Anterior cingulate cortex (tissue), 58 donors: Measurements from ENCODE around the gene SLC22A14.

Source experiments
- DNase-seq, 58 donors: peaks; one replicate each; lab custom pipeline; 2025; lab: John Stamatoyannopoulos, UW

Gene SLC22A14

DNA sequence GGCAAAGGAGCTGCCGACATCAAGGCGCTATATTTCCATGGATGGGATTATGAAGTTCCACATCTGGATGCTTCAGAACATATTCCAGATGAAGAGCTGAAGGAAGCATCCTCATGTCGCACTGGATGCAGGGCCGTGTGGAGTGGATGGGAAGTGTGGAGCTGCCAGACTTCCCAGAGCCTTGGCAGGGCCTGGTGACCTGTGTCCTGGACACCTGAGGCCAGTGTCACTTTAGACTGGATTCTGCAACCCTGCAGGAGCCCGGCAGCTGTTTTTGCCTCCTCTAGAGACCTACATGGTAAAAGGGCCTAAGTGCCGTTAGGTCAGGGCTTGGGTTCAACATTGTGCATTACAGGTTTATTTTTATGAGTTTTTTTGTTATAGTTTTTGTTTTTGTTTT lies 53.2 kb downstream of the SLC22A14 start:
- no peak for DNase-seq

DNA sequence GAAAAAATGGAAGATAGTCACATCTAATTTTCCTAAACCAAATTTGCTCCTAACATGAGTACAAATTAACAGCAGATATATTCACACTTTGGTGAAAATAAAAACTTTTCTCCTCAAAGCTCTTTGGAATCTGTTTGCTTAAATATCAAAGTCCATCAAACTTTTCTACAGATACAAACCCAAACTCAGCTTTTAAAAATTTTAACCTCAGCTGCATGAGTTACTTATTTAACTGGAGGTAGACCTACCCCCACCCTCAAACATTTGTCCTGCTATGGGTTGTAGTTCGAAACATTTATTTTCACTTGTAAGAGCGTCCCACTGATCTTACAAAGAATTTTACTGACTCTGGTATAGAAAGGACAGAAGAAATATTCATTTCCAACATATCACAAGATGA lies 55.6 kb downstream of the SLC22A14 start:
- DNase-seq: no peak

DNA sequence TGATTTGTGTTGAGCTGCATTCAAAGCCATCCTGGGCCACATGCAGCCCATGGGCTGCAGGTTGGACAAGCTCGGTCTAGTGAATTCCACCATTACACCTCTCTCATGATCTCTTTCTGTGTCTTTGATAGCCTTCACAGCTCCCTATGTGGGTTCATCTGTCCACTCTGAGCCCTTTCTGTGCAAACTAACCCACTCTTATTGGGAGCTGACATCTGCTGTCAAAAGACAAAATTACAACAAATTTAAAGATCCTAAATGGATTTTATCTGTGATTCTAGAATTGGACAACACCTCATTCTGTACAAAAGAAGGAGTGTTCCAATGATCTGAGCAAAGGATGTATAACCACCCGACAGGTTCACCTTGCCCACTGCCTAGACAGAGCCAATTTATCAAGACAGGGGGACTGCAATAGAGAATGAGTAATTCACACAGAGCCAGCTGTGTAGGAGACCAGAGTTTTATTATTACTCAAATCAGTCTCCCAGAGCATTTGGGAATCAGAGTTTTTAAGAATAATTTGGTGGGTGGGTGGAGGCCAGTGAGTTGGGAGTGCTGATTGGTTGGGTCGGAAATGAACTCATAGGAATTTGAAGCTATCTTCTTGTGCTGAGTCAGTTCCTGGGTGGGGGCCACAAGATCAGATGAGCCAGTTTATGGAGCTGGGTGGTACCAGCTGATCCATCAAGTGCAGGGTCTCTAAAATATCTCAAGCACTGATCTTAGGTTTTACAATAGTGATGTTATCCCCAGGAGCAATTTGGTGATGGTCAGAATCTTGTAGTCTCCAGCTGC lies 61.9 kb downstream of the SLC22A14 start:
- DNase-seq: no peak

DNA sequence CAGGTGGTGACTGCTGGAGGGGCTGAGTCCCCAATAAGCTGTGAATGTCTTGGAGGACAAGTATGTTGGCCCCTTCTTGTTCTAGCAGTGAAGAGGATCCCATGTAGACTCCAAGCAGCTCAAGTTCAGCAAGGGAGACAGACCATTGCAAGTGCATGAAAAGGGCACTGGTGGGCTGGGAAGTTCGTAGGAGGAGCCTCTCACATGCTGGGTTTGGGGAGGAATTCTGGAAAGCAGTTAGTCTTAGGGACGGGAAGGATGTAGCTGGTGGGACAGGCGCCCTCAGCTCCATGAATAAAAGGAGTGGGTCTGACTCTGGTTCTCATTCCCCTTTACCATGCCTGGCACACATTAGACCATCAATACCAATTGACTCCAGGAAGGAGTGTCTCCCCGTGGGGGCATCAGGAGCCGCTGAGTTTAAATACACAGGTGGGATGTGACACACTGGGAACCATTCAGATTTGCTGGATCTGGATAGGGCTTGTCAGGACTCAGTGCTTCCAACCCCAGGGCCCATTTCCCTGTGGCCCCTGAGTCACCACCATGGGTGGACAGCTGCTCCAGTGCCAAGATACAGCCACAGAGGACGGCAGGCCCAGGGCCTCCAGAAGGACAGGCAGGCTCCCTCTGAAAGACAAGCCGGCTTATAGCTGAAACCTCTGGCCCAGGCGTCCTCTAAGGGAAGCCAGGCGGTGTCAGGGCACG lies 63.9 kb downstream of the SLC22A14 start:
- no peak for DNase-seq

DNA sequence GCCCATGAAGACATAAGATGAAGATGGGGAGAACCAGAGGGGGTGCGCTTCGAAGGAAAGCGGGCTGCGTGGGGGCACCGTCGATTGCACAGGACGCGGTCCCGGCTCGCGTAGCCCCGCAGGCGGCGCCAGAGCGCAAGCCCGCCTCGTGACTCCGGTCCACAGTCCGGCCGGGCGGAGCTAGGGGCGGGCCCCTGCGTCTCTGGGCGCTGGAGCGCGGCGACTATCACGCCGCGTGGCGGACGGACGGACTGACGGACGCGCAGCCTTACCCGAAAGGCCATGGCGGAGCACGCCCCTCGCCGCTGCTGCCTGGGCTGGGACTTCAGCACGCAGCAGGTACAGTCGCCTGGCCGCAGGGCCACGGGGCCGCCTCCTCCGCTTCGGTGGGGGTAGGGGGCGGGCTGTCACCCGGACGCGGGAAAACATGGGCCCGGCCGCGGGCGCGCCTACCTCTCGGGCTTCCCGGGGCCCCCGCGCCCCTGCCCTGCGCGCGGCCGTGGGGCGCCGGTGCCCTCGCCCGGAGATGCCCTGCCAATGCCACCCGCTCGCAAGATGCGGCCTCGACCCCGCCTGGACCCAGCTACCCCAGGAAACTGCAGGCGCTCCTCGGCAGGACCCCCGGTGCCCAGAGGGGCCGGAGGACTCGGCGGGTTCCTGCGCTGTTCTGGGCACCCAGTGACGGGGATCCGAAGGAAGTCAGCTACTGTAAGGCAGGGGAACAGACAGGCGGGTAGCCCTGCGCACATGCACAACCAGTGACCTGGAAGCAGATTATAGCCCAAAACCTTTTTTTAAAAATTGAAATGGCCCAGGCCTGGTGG lies 64.7 kb downstream of the SLC22A14 start, which contains the start of gene XYLB:
Gene XYLB (plus strand): TSS at position 199 of the 824 bp plus-strand sequence. CDS start 84 bp downstream, at position 283.
- peak; percentile 7 to 85 (median 67) for DNase-seq

DNA sequence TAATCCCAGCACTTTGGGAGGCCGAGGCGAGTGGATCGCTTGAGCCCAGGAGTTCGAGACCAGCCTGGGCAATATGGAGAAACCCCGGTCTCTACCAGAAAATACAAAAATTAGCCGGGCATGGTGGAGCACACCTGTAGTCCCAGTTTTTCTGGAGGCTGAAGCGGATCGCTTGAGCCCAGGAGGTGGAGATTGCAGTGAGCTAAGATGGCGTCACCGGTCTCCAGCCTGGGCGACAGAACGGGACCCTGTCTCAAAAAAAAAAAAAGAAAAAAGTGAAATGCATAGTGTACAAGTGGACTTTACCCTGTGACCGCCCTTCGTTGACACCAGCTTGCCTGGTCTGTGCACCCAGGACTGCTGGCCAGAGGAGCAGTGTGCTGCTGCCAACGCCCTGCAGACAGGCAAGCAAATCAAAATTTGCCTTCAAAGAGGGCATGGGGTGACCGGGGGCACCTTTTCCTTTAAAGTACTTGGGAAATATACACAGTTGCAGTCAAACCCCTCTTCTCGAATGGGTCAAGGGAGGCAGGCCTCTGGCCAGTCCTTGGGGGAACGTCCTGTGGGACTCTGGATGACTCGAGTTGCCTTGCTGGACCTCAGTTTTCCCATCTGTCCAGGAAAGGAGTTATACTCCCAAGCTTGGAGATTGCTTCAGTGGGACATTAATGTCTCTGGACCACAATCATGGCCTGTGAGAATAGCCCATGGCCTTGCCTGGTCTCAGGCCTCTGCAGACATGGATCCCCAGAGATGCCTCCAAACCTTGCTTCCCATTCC lies 65.5 kb downstream of the SLC22A14 start:
- DNase-seq: no peak

DNA sequence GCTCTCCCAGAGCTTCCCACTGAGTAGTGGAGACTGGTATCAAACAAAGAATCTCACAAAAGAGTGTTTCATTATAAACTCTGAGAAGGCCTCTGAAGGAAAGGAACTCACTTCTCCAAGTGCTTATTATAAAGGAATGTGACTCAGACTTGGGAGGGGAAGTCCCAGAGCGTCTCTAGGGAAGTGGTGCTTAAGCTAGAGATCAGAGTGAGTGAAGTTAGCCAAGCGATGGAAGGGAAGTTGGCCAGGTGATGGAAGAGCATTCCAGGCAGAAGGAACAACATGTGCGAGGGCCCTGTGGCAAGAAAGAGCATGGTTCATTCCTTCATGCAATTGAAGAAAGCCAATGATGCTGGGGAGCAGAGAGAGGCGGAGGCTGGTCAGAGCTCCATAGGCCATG lies 66.8 kb downstream of the SLC22A14 start:
- no peak for DNase-seq

DNA sequence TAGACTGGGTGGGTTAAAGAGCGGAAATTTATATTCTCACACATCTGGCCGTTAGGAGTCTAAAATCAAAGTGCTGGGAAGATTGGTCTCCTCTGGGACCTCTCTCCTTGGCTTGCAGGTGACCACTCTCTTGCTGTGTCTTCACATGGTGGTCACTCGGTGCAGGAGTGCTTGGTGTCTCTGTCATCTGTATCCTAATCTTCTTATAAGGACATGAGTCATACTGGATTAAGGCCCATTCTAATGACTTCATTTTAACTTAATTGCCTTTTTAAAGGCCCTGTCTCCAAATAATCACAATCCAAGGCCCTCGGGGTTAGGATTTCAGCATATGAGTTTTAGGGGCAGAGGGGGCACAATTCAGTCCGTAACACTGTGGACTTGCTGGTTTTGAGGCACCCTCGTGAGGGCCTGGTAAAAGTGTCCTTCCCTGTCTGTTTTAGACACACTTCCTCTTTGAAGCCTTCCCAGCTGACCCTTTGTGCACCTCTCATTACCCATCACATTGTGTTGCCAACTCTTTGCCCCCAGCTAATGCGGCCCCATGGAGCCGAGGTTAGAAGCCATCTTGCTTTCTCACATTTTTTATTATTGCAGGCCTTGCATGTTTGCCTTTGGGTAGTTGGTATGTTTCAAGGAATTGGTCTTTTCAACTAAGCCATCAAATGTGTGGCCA lies 67.7 kb downstream of the SLC22A14 start:
- no peak for DNase-seq

DNA sequence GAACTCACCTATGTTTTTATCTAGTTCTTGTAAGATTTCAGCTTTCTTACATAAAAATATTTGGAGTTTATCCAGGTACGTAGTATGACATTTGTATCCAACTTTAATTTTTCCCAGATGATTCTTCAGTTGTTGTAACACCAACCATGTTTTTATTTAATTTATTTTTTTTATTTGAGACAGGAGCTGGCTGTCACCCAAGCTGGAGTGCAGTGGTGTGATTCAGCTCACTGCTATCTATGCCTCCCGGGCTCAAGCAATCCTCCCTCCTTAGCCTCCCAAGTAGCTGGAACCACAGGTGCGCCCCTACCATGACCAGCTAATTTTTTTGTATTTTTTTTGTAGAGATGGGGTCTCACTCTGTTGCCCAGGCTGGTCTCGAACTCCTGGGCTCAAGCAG lies 71.1 kb downstream of the SLC22A14 start:
- no peak for DNase-seq

DNA sequence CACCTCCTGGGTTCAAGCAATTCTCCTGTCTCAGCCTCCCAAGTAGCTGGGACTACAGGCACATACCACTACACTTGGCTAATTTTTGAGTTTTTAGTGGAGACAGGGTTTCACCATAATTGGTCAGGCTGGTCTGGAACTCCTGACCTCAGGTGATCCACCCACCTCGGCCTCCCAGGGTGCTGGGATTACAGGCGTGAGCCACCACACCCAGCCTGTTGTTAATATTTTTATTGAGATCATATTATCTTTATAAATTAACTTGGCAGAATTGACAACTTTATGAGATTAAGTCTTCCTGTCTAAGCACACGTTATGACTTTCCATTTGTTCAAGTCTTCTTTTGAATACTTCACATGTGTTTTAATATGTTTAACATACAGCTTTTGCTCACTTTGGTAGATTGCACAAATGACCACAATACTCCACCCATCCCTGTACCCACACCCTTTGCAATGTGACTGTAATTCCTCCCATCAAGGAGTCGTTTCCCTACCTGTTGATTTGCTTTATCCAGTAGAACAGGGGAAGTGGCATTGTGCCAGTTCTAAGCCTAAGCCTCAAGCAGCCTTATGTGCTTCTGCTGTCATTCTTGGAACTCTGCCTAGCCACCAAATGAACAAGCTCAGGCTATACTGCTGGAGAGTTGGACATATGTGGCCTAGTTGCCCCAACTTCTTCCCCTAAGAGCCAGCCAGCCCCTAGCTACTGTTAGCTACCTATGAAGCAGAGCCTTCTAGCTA lies 72.7 kb downstream of the SLC22A14 start:
- DNase-seq: no peak

DNA sequence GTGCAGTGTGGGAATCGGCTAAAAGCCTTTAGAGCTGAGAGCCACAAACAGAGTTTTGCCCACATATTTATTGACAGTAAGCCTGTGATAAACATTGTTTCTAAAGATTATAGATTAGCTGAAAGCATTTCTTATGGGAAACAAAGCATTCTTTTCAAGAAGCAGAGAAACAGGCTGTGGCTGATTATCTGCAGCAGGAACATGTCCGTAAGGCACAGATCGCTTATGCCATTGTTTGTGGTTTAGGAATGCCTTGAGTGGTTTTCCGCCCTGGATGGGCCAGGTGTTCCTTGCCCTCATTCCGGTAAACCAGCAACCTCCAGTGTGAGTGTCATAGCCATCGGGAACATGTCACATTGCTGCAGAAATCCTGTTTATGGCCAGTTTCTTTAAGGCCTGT lies 76.9 kb downstream of the SLC22A14 start:
- DNase-seq: no peak

DNA sequence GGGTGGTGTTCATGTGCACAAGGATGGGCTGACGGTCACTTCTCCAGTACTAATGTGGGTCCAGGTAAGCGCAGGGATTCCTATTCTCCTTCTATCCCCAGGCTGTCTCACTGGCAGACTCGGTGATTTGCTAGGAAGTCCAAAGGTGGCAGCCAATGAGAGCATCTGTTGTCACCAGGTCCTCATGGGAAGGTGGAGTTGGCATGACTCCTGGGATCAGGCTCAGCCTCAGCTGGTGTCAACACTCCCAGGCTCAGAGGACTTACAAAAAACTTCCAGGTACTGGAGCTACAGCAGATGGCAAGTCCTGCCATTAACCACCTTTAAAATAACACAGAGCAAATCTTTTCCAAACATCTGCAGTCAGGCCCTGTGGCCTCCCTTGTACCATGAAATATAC lies 78.3 kb downstream of the SLC22A14 start:
- DNase-seq: no peak

DNA sequence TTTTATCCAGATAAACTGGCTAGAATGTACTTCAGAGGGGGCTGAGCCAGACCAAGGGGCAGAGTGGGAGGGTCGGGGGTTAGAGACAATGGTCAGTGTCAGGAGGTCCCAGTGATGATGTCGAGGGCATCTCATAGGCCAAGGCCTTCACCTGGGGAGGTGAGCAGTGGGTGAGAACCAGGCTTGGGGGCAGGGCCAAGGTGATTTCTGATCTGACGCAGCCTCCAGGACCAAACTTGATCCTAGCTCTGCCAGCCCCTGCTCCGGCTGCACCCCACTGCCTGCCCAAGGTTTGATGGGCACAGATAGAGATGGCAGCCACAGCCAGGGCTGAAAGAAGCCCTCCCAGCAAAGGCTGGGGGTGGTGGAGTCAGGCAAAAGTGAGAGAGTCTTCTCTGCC lies 79.4 kb downstream of the SLC22A14 start:
- no peak for DNase-seq

DNA sequence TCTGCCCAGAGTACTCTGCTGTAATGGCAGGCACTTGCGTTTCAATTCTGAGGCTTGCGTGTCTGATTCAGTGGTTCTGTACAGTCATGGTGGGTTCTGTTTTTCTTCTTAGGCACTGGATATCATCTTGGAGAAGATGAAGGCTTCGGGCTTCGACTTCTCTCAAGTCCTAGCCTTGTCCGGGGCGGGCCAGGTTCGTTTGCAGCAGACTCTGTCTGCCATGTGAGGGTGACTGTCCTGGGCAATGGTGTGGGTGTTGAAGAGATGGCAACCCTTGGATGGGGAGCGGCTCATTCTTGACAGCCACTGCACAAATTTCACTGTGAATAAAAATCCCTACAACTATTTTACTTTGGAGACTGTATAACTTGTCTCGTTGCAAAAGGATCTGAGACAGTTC lies 80.7 kb downstream of the SLC22A14 start:
- no peak for DNase-seq

DNA sequence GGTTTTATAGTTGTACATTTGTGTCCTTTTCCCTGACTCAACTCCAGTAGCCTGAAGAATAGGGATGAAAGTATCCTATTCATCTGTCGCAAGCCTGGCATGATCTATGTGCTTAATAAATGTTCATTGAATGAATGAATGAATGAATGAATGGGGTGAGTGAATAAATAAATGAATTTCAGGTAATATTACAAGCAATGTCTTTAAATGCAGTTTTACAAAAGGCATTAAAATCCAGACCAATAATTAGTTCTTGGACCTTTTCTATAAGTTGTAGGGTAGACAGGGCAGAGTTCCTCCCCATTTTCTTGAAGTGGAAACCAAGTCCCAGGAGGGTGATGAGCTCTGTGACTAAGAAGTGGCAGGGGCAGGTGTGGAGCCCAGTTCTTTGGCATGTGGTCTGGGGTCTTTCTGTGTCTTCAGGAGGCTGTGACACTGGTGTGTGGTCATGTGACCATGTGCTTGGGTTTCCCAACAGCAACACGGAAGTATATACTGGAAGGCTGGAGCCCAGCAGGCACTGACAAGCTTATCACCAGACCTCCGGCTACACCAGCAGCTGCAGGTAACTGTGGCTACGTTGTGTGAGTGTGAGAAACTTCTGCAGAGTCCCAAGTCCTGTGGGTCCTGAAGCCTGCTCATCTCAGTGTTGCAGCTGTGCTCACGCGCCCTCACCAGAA lies 82.8 kb downstream of the SLC22A14 start:
- no peak for DNase-seq

DNA sequence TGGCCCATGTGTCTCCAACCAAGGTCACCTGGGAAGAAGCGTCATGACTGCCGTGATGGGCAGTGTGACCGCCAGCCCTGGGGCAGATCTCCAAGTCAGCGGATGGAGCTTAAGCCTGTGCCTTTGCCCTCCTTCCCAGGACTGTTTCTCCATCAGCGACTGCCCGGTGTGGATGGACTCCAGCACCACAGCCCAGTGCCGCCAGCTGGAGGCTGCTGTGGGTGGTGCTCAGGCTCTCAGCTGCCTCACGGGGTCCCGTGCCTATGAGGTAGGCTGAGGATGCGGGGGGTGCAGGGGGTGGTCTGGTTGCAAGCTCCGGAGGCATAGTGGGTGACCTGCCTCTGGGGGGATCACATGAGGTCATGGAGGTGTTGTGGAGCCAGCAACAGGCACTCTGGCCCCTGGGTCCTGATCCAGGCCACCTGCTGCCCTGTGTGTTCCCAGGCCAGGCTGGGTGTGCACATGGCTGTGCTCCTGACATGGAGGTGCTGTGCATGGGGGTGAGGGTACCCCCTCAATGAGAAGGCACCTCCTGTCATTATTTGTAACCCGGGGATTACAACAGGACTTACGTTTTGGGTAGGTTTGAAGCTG lies 83.5 kb downstream of the SLC22A14 start:
- no peak for DNase-seq

DNA sequence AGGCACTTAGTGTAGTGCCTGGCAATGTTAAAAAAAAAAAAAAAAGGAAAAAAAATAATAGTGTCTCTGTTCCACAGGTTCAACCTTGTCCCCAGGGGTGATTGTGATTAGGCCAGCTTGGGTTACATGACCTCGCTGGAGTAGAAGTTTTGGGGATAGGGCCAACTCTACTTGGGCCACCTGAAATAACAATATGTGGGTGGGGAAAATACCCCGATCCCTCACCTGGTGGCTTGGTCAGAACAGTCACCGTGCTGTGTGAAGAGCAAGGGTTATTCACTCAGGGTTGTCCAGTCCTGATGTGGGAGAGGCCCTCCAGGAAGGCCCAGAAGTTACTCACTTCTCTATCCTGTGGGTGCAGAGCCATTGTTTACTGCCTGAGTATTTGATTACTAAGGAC lies 84.0 kb downstream of the SLC22A14 start:
- DNase-seq: no peak

DNA sequence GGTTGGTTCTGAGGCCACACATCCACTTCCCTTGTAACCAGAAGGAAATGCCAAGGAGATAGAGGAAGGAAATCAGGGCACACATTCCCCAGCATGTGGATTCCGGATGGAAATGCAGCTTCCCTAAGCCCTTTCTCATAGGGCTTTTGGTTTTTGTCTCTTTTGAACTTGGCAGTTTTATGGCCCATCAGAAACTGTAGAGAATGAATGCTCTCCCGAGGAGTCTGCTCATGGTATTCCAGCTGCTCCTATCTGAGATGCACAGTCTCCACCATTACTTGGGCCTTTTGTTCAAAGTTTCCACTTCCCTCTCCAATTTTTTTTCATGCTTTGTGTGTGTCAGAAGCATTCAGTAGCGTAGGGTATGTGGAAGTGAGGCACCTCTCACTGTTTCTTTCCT lies 85.7 kb downstream of the SLC22A14 start:
- no peak for DNase-seq
